Stimulated activated CD4-positive, alpha-beta T cell treated with anti-CD3 and anti-CD28 coated beads, Interleukin-15, amount 100 ng/mL, for 1 hour (primary cell): ENCODE data around the gene ZBTB20.

ENCODE experiments used
- DNase-seq, 2 donors: peaks; one replicate each; pipeline ENCODE4 v3.0.0-alpha.2; 2020; ENCODE audit warnings: low read depth in 1 of 2, low spot score in 1 of 2

The ZBTB20 gene

DNA sequence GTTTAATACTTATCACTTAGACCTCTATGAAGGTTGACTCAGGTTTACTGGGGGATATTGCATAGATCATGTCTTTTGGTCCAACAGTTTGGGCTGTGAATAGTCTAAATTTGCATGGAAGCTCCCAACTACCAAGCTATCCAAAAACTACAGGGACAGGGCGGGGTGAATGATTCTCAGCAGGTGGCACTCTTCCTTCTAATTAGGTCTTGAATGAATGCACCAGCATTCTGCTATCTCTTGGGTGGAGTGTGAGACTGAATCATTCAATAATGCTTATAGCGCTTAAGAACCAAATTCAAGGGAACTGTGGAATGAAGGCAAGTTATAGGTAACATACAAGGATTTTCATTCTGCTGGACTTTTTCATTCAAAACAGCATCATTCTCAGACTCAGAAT, 507.0 kb downstream of the ZBTB20 start:
- no peak for DNase-seq

DNA sequence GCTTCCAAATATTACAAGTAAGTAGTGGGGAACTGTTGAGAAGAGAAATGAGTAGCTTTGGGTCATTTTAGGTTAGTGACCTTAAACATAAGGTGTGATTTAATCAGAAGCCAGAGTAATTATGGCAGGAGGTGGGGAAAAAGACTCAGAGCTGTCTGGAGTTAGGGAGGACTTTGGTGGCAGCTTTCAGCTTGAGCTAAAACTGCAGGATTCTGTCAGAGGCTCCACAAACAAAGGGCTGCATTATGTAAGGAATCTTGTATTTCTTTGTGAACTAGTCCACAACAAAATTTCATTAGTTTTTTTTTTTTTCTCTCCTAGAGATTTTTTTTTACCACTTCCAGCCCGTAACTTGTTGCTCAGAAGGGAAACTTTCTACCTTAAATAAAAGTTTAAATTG, 507.9 kb downstream of the ZBTB20 start:
- DNase-seq = no peak

DNA sequence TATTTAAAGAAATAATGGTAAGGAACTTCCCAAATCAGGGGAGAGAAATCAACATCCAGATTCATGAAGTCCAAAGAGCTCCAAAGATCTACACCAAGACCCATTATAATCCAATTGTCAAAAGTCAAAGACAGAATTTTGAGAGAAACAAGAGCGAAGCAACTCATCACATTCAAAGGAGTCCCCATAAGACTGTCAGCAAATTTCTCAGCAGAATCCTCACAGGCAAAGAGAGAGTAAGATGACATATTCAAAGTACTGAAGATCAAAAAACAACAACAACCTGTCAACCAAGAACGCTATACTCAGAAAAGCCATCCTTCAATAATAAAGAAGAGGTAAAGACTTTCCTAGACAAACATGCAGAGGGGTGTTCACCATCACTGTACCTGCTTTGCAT, 511.2 kb downstream of the ZBTB20 start:
- DNase-seq = no peak

DNA sequence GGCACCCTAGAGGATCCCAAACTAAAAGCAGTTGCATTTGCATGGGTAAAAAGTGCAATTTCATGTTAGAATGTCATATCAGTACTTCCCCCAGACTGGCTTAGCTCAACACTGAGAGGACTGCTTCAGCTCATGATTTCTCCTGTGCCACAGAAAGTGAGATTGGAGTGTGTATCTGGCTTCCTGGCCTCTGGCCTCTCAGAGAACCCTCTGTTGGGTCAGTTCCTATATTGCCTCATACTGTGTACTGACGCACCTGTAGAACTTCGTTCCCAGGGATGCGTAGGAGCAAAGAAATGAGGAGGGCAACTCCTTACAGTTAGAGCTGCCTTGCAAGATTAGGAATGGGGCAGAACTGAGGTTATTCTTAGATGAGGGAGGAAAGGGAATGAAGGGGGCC, 512.5 kb downstream of the ZBTB20 start:
- no peak for DNase-seq

GRCh38 chr3:114632757-114633424, 514.2 kb downstream of the ZBTB20 start:
- DNase-seq = no peak

- DNase-seq = no peak
Observed at GRCh38 chr3:114627770-114628169, 519.3 kb downstream of the ZBTB20 start.

DNA sequence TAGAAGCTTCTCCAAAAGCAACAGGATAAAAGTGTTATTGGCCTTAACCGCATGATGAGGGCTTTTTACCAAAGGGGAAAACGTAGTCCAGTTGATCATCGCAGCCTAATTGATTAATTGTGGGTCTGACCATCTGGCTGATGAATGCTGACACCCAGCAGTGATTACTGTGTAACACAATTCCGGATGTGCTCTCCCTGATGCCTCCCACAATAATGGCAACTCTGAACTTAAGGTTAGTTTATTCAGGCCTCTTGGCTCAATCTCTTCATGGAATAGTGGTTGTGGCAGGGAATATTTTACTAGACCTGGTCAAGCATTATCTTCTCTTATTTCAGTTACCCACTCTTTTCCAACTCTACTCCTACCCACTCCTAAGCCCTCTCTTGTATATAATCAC, 520.3 kb downstream of the ZBTB20 start:
- no peak for DNase-seq

DNA sequence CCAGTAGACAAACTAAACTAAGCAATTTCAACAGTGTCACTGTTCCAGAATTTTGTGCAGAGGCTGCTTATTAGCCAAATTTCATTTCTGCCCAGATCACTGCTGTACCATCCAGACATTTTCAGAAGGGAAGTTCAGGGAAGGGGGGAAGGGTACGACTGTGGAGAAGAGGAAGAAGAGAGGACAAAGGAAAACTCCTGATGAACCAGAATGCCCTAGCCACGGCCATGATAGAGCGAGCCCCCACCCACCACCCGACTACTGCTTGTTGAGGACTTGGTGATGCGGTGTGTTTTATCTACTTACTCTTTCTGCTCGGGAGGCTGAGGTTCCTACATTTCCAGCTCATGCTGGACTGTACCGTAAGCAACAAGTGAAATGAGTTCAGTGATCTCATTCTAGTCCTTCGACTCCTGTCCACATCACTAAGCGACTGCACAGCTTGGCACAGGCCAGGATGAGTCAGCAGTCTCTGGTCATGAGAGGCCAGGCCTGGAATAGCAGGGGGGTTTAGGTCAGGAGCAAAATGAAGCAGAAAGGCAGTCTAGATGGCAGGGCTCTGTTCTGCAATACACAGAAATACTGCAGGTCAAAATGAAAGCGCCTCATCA, 522.4 kb downstream of the ZBTB20 start:
- no peak for DNase-seq

DNA sequence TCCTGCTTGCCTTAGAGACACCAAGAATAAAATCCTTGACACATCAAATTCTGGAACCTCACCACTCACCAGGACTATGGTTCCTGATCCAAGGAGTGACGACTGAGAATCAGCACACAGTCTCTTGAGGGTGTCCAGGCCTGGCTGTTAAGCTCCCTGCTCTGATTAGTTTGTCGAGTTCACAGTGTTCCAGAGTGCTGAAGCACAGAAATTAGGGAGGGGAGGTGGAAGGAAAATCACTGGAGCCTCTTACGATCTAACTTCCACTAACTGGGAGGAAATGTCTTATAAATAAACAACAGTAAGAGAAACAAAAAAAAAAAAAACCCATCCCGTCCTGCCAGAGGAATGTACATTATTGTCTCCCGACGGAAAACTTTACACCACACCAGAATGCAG, 523.0 kb downstream of the ZBTB20 start:
- DNase-seq = no peak

DNA sequence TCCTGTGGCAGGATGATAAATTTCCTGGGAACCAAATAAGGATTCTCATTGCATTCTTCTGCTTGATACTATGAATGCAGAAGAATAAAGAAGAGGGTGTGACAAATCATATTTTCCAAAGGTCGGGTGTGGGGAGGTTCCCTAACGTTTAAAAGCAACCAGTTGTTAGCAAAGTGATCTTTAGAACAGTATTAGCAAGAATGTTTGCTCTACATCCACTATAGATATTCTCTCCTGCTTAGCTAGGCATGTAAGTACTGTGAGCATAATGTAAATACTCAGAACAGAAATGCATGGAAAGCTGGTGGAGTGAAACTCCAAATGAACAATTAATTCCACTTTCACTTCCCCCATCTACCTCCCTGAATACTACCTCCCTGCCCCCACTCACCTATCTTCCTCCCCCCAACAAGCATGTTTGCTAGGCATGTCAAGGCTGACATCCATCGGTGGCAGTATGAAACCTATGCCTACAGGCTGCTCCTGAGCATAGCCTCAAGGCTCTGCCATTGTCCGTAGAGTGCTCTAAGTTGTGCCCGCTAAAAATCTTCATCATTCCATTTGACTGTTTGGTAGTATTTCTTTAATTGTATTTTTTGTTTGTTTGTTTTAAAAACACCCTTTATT, 523.6 kb downstream of the ZBTB20 start:
- DNase-seq = no peak

DNA sequence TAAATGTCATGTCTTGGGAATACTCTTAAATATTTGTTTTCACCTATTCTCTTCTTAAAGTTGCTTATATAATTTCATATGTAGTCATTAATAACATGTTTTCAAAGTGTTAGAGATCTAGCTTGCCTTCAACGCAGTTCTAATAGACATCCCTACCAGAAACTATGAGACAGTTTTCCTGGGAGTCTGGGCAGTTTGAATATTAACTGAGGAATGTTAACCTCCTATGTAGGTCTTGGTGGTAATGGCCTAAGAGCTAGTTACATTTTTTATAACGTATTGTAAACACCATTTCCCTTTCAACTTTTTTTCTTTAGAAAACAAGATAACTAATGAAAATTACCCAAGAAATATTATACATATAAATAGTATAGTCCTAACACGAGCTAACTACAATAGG, 525.1 kb downstream of the ZBTB20 start:
- DNase-seq = no peak

- no peak for DNase-seq
Observed at GRCh38 chr3:114619771-114620170, 527.3 kb downstream of the ZBTB20 start.

- DNase-seq = no peak
Observed at GRCh38 chr3:114615523-114616085, 531.5 kb downstream of the ZBTB20 start.

DNA sequence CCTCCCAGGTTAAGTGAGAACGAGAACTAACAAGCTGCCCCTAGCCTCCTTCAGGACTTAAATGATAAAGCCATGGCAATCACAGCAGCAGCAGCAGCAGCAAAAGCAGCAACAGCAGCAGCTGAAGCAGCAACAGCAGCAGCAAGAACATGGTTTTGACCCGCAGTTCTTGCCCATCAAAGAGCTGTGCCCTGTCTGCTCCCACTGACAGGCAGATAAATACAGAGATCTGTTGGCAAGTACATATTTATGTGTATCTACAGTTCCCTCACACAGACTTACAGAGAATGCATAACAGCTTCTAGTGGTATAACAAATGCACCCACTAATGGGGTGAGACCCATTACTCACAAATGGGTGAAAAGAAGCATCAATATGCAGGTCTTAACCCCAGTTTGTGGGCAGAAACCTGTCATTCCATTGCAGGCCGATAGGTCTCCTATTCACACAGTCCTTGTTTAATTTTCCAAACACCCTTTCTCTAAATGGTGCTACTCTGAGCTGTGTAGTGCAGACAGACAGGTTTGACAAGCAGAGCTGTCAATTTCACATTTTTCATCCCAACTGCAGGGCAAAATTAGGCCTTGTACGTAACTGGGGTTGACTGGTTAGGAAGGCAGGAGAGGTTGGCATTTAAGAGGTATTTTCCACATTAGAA, 537.0 kb downstream of the ZBTB20 start:
- no peak for DNase-seq

- DNase-seq = no peak
Observed at GRCh38 chr3:114608293-114608692, 538.8 kb downstream of the ZBTB20 start.

- DNase-seq = no peak
Observed at GRCh38 chr3:114606336-114606735, 540.8 kb downstream of the ZBTB20 start.

DNA sequence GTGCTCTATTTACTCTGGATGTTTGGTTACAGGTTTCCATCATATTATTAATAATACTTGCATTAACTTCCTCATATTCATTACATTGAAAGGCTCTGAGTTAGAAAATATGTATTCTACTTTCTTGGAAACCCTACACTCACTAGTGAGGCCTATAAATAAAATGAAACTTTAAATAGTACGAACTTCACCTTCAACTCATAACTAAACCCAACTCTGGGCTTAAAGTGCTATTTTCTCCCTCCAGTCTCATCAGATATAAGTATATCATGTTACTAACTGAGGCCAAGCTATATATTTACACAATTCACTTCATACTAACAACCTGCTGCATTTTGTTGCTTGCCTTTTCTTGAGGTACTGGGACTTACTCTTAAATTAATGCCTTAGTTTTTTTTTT, 546.5 kb downstream of the ZBTB20 start:
- DNase-seq = no peak

- no peak for DNase-seq
Observed at GRCh38 chr3:114597871-114598270, 549.2 kb downstream of the ZBTB20 start.

- no peak for DNase-seq
Observed at GRCh38 chr3:114597012-114597411, 550.1 kb downstream of the ZBTB20 start.

DNA sequence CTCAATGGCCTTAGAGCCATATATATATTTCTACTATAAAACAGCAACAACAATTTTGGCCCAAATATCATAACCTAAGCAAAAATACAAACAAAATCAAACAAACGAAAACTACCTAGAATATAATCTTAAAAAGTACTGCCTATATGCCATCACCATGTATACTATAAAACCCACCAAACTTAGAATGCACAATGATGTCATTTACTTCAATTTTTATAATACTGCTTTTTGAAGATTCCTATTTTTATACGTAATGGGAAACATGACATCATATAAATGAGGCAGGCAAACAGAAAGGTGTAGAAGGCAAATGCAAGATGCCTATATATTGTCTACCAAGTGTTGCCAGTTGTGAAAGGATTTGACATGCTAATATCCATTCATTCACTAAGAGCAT, 550.9 kb downstream of the ZBTB20 start:
- DNase-seq = no peak

GRCh38 chr3:114595522-114596028, 551.5 kb downstream of the ZBTB20 start:
- no peak for DNase-seq
